ENCODE results near the gene PSME4.

The PSME4 gene

GRCh38 chr2:53970724-53971602, at the start of gene PSME4:
PSME4 (minus strand) TSS chr2:53970993; CDS start chr2:53970784, 209 bp downstream.
- DNase-seq: peak; percentile 96 to 97

- DNase-seq: no peak
Measured at GRCh38 chr2:54015798-54016699, 45.3 kb upstream of the PSME4 start.

GRCh38 chr2:54013996-54014395, 43.2 kb upstream of the PSME4 start:
- DNase-seq: no peak

- DNase-seq: no peak
Measured at GRCh38 chr2:54012538-54013141, 41.8 kb upstream of the PSME4 start.

- no peak for DNase-seq
Measured at GRCh38 chr2:54009549-54009948, 38.8 kb upstream of the PSME4 start.

GRCh38 chr2:54008439-54008838, 37.6 kb upstream of the PSME4 start:
- DNase-seq: no peak

GRCh38 chr2:54000524-54000923, 29.7 kb upstream of the PSME4 start:
- no peak for DNase-seq

- no peak for DNase-seq
Measured at GRCh38 chr2:54000122-54000521, 29.3 kb upstream of the PSME4 start.

GRCh38 chr2:53998834-53999233, 28.0 kb upstream of the PSME4 start:
- DNase-seq: no peak

- no peak for DNase-seq
Measured at GRCh38 chr2:53994818-53995808, 24.3 kb upstream of the PSME4 start.

- no peak for DNase-seq
Measured at GRCh38 chr2:53991948-53992347, 21.2 kb upstream of the PSME4 start.

- no peak for DNase-seq
Measured at GRCh38 chr2:53989210-53989862, 18.5 kb upstream of the PSME4 start.

- no peak for DNase-seq
Measured at GRCh38 chr2:53987336-53987921, 16.6 kb upstream of the PSME4 start.

GRCh38 chr2:53985646-53986045, 14.9 kb upstream of the PSME4 start:
- DNase-seq: no peak

GRCh38 chr2:53969968-53970723, 647 bp downstream of the PSME4 start:
- DNase-seq: peak; percentile 54 to 56

GRCh38 chr2:53969285-53969967, 1.4 kb downstream of the PSME4 start:
- no peak for DNase-seq

- no peak for DNase-seq
Measured at GRCh38 chr2:53964987-53965687, 5.7 kb downstream of the PSME4 start.

GRCh38 chr2:53964257-53964952, 6.4 kb downstream of the PSME4 start:
- no peak for DNase-seq
